T-helper 22 cell (primary cell): Measurements from ENCODE around the gene TBC1D17.
A peak's percentile ranks its signal among the peaks of the same experiment; 100 is the strongest.

ENCODE experiments used
- DNase-seq: peaks from one replicate; pipeline ENCODE4 v3.0.0-alpha.2; 2020; ENCODE audit warnings: low read depth

Gene TBC1D17

GRCh38 chr19:49877879-49878743, 609 bp downstream of the TBC1D17 start:
- peak; percentile 98 for DNase-seq

GRCh38 chr19:49878744-49879070, 1.2 kb downstream of the TBC1D17 start:
- no peak for DNase-seq

GRCh38 chr19:49879243-49879963, 1.9 kb downstream of the TBC1D17 start:
- DNase-seq: no peak

- DNase-seq: no peak
Observed at GRCh38 chr19:49880162-49880869, 2.8 kb downstream of the TBC1D17 start.

- DNase-seq: no peak
Observed at GRCh38 chr19:49881186-49881585, 3.7 kb downstream of the TBC1D17 start.

GRCh38 chr19:49881672-49882394, 4.3 kb downstream of the TBC1D17 start:
- no peak for DNase-seq

GRCh38 chr19:49882643-49883042, 5.1 kb downstream of the TBC1D17 start:
- DNase-seq: no peak

GRCh38 chr19:49883094-49883493, 5.6 kb downstream of the TBC1D17 start:
- DNase-seq: no peak

GRCh38 chr19:49884109-49884508, 6.6 kb downstream of the TBC1D17 start:
- no peak for DNase-seq

- DNase-seq: no peak
Observed at GRCh38 chr19:49884760-49885159, 7.3 kb downstream of the TBC1D17 start.

GRCh38 chr19:49887037-49887664, 9.6 kb downstream of the TBC1D17 start:
- DNase-seq: no peak

GRCh38 chr19:49887665-49888509, 10.4 kb downstream of the TBC1D17 start:
- no peak for DNase-seq

- DNase-seq: no peak
Observed at GRCh38 chr19:49888510-49888824, 11.0 kb downstream of the TBC1D17 start.

- no peak for DNase-seq
Observed at GRCh38 chr19:49889038-49889686, 11.7 kb downstream of the TBC1D17 start.

- DNase-seq: peak; percentile 52
Observed at GRCh38 chr19:49889687-49890348, 12.3 kb downstream of the TBC1D17 start.

GRCh38 chr19:49890349-49891311, 13.1 kb downstream of the TBC1D17 start:
- peak; percentile 61 for DNase-seq

- no peak for DNase-seq
Observed at GRCh38 chr19:49891393-49891792, 13.9 kb downstream of the TBC1D17 start.

GRCh38 chr19:49892716-49893115, 15.2 kb downstream of the TBC1D17 start:
- no peak for DNase-seq
